Measurements from ENCODE around the gene RGS9BP. TPM values are rescaled to one million over a fixed set of nuclear protein-coding genes. Genes with fewer than 3 reads are reported as not detected.

RGS9BP gene
- not detected in 2 replicates for total RNA-seq (2016; rRNA removed; fragmentation: Illumina TruSeq; extraction: Trizol)
- not detected in 2 replicates for total RNA-seq (2016; cell fraction: cytosol; rRNA removed; fragmentation: Illumina TruSeq; extraction: Trizol; ENCODE audit: low read depth)
- 0.07 and 0.09 TPM in 2 replicates for total RNA-seq (2016; cell fraction: insoluble cytoplasmic fraction; rRNA removed; fragmentation: Illumina TruSeq; extraction: Trizol)
- total RNA-seq (2016; cell fraction: membrane; rRNA removed; fragmentation: Illumina TruSeq; extraction: Trizol): 0.06 TPM in 1 of 2 replicates, not detected in the other
- total RNA-seq (2016; cell fraction: nucleus; rRNA removed; fragmentation: Illumina TruSeq; extraction: Trizol): not detected in 2 replicates
- polyA plus RNA-seq (2011; rRNA removed): 0.01 and 0.03 TPM in 2 replicates
- polyA plus RNA-seq (2011; cell fraction: cytosol; rRNA removed): 0.05 and 0.06 TPM in 2 replicates
- polyA plus RNA-seq (2011; cell fraction: nucleus; rRNA removed): 0.03 and 0.10 TPM in 2 replicates
- polyA plus RNA-seq (2012): 0.05 TPM in 1 of 2 replicates, not detected in the other
- polyA plus RNA-seq (2016; cell fraction: cytosol; fragmentation: Illumina TruSeq; extraction: Trizol; ENCODE audit: low read depth): not detected in 2 replicates
- polyA plus RNA-seq (2016; cell fraction: insoluble cytoplasmic fraction; fragmentation: Illumina TruSeq; extraction: Trizol; ENCODE audit: low read depth): not detected in 2 replicates
- polyA plus RNA-seq (2016; cell fraction: membrane; fragmentation: Illumina TruSeq; extraction: Trizol; ENCODE audit: low read depth): not detected in 2 replicates
- not detected in 2 replicates for polyA plus RNA-seq (2016; cell fraction: nucleus; fragmentation: Illumina TruSeq; extraction: Trizol; ENCODE audit: insufficient read depth, low read depth)
- polyA minus RNA-seq (2011; rRNA and poly(A)+ RNA removed; ENCODE audit: low replicate concordance): 0.04 and 0.58 TPM in 2 replicates
- not detected in 2 replicates for polyA minus RNA-seq (2011; cell fraction: cytosol; rRNA and poly(A)+ RNA removed)
- polyA minus RNA-seq (2011; cell fraction: nucleus; rRNA and poly(A)+ RNA removed): 0.13 TPM in 1 of 2 replicates, not detected in the other
- Bru-seq, nascent RNA: percentile 20 among the genes with signal in this experiment
- percentile 31 among the genes with signal in this experiment for BruChase-seq, experiment 1, labeled RNA remaining after a 6-hour chase
- percentile 24 among the genes with signal in this experiment for BruChase-seq, experiment 2, labeled RNA remaining after a 2-hour chase
- long read RNA-seq, experiment 1: 0 reads
- long read RNA-seq, experiment 2: 0 reads

GRCh38 chr19:32675720-32676185, at the start of gene RGS9BP:
Gene RGS9BP, plus strand, starts transcription at chr19:32675848. Its CDS starts 416 bp downstream, at chr19:32676264.
- no peak within 1 kb of the TSS for H2AFZ ChIP-seq (ENCODE audit: low read length)
- CTCF ChIA-PET (ENCODE audit: low intra/inter-chr PET ratio, low total read pairs): no interaction called here
- TF ChIP-seq IRX3 (CRISPR knock-in tag; IDR thresholded peaks at IDR 0.05; ENCODE audit: borderline replicate concordance, low read depth) (0 out of 2 replicates have a peak, but pooled peaks have one; percentile 21), HNRNPL (IDR thresholded peaks at IDR 0.05; ENCODE audit: low read depth, low read length) (0 out of 2 replicates have a peak, but pooled peaks have one; percentile 17), HDAC1 (CRISPR knock-in tag; IDR thresholded peaks at IDR 0.05) (no peak), ZNF563 (CRISPR knock-in tag; IDR thresholded peaks at IDR 0.05) (0 out of 2 replicates have a peak, but pooled peaks have one; percentile 19), MTF2 (CRISPR knock-in tag; IDR thresholded peaks at IDR 0.05; ENCODE audit: borderline replicate concordance) (no peak), ZNF446 (CRISPR knock-in tag; IDR thresholded peaks at IDR 0.05) (0 out of 2 replicates have a peak, but pooled peaks have one; percentile 21), AGO2 (optimal IDR thresholded peaks at IDR 0.05; ENCODE audit: low read depth, low read length) (no peak), ARID2 (CRISPR knock-in tag; IDR thresholded peaks at IDR 0.05; ENCODE audit: borderline replicate concordance) (peak; percentile 50; the same call in 1 of the 2 replicates), FOXC1 (CRISPR knock-in tag; IDR thresholded peaks at IDR 0.05; ENCODE audit: borderline replicate concordance) (no peak), BRF2 (CRISPR knock-in tag; IDR thresholded peaks at IDR 0.05) (no peak), ZNF709 (CRISPR knock-in tag; IDR thresholded peaks at IDR 0.05) (0 out of 2 replicates have a peak, but pooled peaks have one; percentile 44), MAFK (conservative IDR thresholded peaks at IDR 0.05 in 1 of 2, IDR thresholded peaks at IDR 0.05 in 1 of 2; ENCODE audit: low read length in 2 of 2) (no peak), ZSCAN12 (CRISPR knock-in tag; IDR thresholded peaks at IDR 0.05) (no peak), ZFP36L1 (CRISPR knock-in tag; IDR thresholded peaks at IDR 0.05) (0 out of 2 replicates have a peak, but pooled peaks have one; percentile 2), KDM5B (CRISPR knock-in tag; IDR thresholded peaks at IDR 0.05; ENCODE audit: borderline replicate concordance) (0 out of 2 replicates have a peak, but pooled peaks have one; percentile 23), MTA1 (CRISPR knock-in tag; IDR thresholded peaks at IDR 0.05; ENCODE audit: borderline replicate concordance) (0 out of 2 replicates have a peak, but pooled peaks have one; percentile 9), DR1 (CRISPR knock-in tag; IDR thresholded peaks at IDR 0.05) (no peak), ZNF224 (CRISPR knock-in tag; IDR thresholded peaks at IDR 0.05) (0 out of 2 replicates have a peak, but pooled peaks have one; percentile 9), BHLHE40 (IDR thresholded peaks at IDR 0.05; ENCODE audit: low read length) (peak; percentile 33; the same call in 1 of the 2 replicates)

More at GRCh38 chr19:32675720-32676185, at the start of gene RGS9BP:
- Histone ChIP-seq H3K4me2 (ENCODE audit: low read depth, low read length) (peak within 1 kb of the TSS; percentile 94), H3K9me3 (ENCODE audit: low read length) (no peaks in the 10 kb centered on the region), H3K4me3 (replicated peaks in 1 of 3; ENCODE audit: insufficient read depth in 1 of 3, low read depth in 2 of 3, low read length in 3 of 3) (peak within 1 kb of the TSS; percentile 74 to 88 (median 85)), H3K27ac (ENCODE audit: extremely low read length, insufficient read depth, low read length) (peak within 1 kb of the TSS; percentile 51), H3K4me1 (ENCODE audit: insufficient read depth, low read length) (peaks cover 58% of the 10 kb centered on the region), H3K27me3 (ENCODE audit: control insufficient read depth in 1 of 2, insufficient read depth in 2 of 2, low read length in 2 of 2) (peaks cover 3 to 15% of the 10 kb centered on the region in 2 experiments; a peak in 4 of 5 replicates), H3K79me2 (ENCODE audit: insufficient read depth, low read length) (peaks cover 23% of the 10 kb centered on the region), H4K20me1 (ENCODE audit: insufficient read depth, low read length) (peaks cover 21% of the 10 kb centered on the region), H3K9ac (ENCODE audit: insufficient read depth, low read depth, low read length) (peak within 1 kb of the TSS; percentile 65), H3K36me3 (replicated peaks in 1 of 2; ENCODE audit: control insufficient read depth in 1 of 2, insufficient read depth in 2 of 2, low read length in 2 of 2) (no peaks in the 10 kb centered on the region)
- intact Hi-C loops (cut with micrococcal nuclease; ENCODE audit: unreplicated experiment) (no loop called here), in situ Hi-C loops (cut with HindIII; ENCODE audit: extremely low pct_ligation_motif_present, low pct_unique_long_range_greater_than_20kb) (loop anchor here (25.0 kb wide), 1 partner anchor 462 kb away; the partner anchor contains the start of gene WDR88)
- peak; percentile 55 for ATAC-seq
- POLR2A ChIA-PET: interaction anchor here (0.5 to 2.3 kb wide), 7 partner anchors 10 to 270 kb away, joined by 3 to 21 read pairs (median 3); partner anchors contain the start of genes DPY19L3, NUDT19 and SLC7A9
- BruUV-seq (replicated peaks): no TSS peak
- FAIRE-seq: no peak
- 100% methylated on average over 3 of the region's 53 CpGs for WGBS (ENCODE audit: low lambda C conversion rate)
- DNase-seq (ENCODE audit: low spot score): peak; percentile 36

Data from HepG2 (cell line).